Measurements from ENCODE around the gene SUCLA2. TPM values are rescaled to one million over a fixed set of nuclear protein-coding genes. Genes with fewer than 3 reads are reported as not detected.
A peak's percentile ranks its signal among the peaks of the same experiment; 100 is the strongest.

SUCLA2 gene
- total and polyA plus RNA-seq, 9 of the 15 experiments (the other 6 are each of a cell fraction or from before 2014, with no cell fraction given), result 23.3 to 52.9 (median 35.8) TPM

DNA sequence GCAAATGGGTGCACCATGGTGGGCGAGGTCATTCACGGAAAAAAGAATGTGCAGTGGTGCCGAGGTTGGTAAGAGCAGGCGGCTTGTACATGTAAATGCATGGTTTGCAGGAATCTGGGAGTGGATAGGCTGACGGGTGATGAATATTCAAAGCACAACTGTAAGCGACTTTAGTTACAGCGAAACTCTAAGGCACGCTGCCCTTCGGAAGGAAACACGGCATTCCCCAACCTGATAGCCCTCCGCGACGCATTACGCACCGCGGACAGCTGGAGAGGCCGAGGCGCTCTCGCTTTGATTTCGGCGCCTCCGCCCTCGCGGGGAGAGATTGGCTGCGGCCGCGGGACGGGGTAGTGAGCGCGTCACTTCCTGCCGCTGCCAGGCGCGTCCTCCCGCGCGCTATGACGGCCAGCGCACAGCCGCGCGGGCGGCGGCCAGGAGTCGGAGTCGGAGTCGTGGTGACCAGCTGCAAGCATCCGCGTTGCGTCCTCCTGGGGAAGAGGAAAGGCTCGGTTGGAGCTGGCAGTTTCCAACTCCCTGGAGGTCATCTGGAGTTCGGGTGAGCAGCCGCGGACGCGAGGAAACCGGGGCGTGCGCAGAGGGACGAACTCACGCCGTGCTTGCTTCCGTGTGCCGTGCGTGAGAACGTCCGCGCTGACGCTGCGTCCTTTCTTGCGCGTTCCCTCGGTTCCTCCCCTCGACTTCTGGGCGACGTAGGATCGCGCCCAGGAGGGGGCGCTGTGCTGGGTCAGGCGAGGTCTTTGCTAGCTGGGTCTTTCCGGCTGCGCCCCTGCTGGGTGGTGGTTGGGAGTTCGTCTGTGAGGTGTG, 36.5 kb upstream of the SUCLA2 start, which contains the start of gene NUDT15 (continued):
- no peak for TF ChIP-seq POU5F1 (IDR thresholded peaks at IDR 0.05; ENCODE audit: borderline replicate concordance, low read depth, low read length, partially characterized antibody)
- no peak for TF ChIP-seq PCBP2 (IDR thresholded peaks at IDR 0.05; ENCODE audit: low read depth, low read length, poor library complexity, severe bottlenecking)
- TF ChIP-seq GABPB2 (CRISPR knock-in tag; conservative IDR thresholded peaks at IDR 0.05), result no peak
- TF ChIP-seq GABPB1 (CRISPR knock-in tag; IDR thresholded peaks at IDR 0.05), result peak; percentile 94
- TF ChIP-seq, protein P1, sequence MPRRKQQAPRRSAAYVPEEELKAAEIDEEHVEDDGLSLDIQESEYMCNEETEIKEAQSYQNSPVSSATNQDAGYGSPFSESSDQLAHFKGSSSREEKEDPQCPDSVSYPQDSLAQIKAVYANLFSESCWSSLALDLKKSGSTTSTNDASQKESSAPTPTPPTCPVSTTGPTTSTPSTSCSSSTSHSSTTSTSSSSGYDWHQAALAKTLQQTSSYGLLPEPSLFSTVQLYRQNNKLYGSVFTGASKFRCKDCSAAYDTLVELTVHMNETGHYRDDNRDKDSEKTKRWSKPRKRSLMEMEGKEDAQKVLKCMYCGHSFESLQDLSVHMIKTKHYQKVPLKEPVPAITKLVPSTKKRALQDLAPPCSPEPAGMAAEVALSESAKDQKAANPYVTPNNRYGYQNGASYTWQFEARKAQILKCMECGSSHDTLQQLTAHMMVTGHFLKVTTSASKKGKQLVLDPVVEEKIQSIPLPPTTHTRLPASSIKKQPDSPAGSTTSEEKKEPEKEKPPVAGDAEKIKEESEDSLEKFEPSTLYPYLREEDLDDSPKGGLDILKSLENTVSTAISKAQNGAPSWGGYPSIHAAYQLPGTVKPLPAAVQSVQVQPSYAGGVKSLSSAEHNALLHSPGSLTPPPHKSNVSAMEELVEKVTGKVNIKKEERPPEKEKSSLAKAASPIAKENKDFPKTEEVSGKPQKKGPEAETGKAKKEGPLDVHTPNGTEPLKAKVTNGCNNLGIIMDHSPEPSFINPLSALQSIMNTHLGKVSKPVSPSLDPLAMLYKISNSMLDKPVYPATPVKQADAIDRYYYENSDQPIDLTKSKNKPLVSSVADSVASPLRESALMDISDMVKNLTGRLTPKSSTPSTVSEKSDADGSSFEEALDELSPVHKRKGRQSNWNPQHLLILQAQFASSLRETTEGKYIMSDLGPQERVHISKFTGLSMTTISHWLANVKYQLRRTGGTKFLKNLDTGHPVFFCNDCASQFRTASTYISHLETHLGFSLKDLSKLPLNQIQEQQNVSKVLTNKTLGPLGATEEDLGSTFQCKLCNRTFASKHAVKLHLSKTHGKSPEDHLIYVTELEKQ (CRISPR knock-in tag; IDR thresholded peaks at IDR 0.05), result no peak
- TF ChIP-seq KAT2B (IDR thresholded peaks at IDR 0.05; ENCODE audit: low read depth, low read length), result peak; percentile 70
- no peak for TF ChIP-seq GTF2B (IDR thresholded peaks at IDR 0.05; ENCODE audit: extremely low read depth, insufficient read length)
- TF ChIP-seq CREB3 (tag; conservative IDR thresholded peaks at IDR 0.05; ENCODE audit: low read depth), result no peak
- TF ChIP-seq, protein P2, sequence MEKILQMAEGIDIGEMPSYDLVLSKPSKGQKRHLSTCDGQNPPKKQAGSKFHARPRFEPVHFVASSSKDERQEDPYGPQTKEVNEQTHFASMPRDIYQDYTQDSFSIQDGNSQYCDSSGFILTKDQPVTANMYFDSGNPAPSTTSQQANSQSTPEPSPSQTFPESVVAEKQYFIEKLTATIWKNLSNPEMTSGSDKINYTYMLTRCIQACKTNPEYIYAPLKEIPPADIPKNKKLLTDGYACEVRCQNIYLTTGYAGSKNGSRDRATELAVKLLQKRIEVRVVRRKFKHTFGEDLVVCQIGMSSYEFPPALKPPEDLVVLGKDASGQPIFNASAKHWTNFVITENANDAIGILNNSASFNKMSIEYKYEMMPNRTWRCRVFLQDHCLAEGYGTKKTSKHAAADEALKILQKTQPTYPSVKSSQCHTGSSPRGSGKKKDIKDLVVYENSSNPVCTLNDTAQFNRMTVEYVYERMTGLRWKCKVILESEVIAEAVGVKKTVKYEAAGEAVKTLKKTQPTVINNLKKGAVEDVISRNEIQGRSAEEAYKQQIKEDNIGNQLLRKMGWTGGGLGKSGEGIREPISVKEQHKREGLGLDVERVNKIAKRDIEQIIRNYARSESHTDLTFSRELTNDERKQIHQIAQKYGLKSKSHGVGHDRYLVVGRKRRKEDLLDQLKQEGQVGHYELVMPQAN (IDR thresholded peaks at IDR 0.05; ENCODE audit: borderline replicate concordance), result peak; percentile 84
- TF ChIP-seq STAT5A (IDR thresholded peaks at IDR 0.05; ENCODE audit: borderline replicate concordance, low read length), result no peak
- TF ChIP-seq TOE1 (IDR thresholded peaks at IDR 0.05; ENCODE audit: borderline replicate concordance), result no peak
- TF ChIP-seq TOE1 (CRISPR knock-in tag; IDR thresholded peaks at IDR 0.05; ENCODE audit: borderline replicate concordance, low read depth), result no peak
- no peak for TF ChIP-seq RBM25 (IDR thresholded peaks at IDR 0.05; ENCODE audit: low read depth, low read length, severe bottlenecking)
- TF ChIP-seq PATZ1 (CRISPR knock-in tag; IDR thresholded peaks at IDR 0.05; ENCODE audit: borderline replicate concordance), result no peak
- no peak for TF ChIP-seq ZNF444 (CRISPR knock-in tag; IDR thresholded peaks at IDR 0.05)
- TF ChIP-seq CBX1 (IDR thresholded peaks at IDR 0.05; ENCODE audit: low read depth), result no peak; the same call in 1 of the 2 replicates

All from K562 (cell line).